Ishikawa (cell line): ENCODE measurements around the gene TREH.

Experiments
- CEBPB ChIP-seq: IDR thresholded peaks from 2 replicates; pipeline ENCODE4 v1.6.1; 2012
- CREB1 ChIP-seq: IDR thresholded peaks from 2 replicates; pipeline ENCODE4 v1.6.1; 2012; ENCODE audit warnings: low read depth
- EGR1 ChIP-seq: IDR thresholded peaks from 2 replicates; pipeline ENCODE4 v1.6.1; 2012
- EP300 ChIP-seq: IDR thresholded peaks from 2 replicates; pipeline ENCODE4 v1.6.1; 2012; ENCODE audit warnings: borderline replicate concordance
- FOXM1 ChIP-seq: IDR thresholded peaks from 2 replicates; pipeline ENCODE4 v1.6.1; 2012; ENCODE audit warnings: low read depth, borderline replicate concordance
- MAX ChIP-seq: IDR thresholded peaks from 2 replicates; pipeline ENCODE4 v1.6.1; 2012
- NFIC ChIP-seq: IDR thresholded peaks from 2 replicates; pipeline ENCODE4 v1.6.1; 2012
- RAD21 ChIP-seq: IDR thresholded peaks from 2 replicates; pipeline ENCODE4 v1.6.1; 2012; ENCODE audit warnings: low read depth
- REST ChIP-seq: IDR thresholded peaks from 2 replicates; pipeline ENCODE4 v1.6.1; 2012; ENCODE audit warnings: low read depth, mild to moderate bottlenecking
- TAF1 ChIP-seq: IDR thresholded peaks from 2 replicates; pipeline ENCODE4 v1.6.1; 2012; ENCODE audit warnings: low read depth, mild to moderate bottlenecking
- TCF12 ChIP-seq: IDR thresholded peaks from 2 replicates; pipeline ENCODE4 v1.6.1; 2012; ENCODE audit warnings: low read depth
- TEAD4 ChIP-seq: IDR thresholded peaks from 2 replicates; pipeline ENCODE4 v1.6.1; 2012
- USF1 ChIP-seq: IDR thresholded peaks from 2 replicates; pipeline ENCODE4 v1.6.1; 2012
- YY1 ChIP-seq: IDR thresholded peaks from 2 replicates; pipeline ENCODE4 v1.6.1; 2012; ENCODE audit warnings: low read depth
- ZBTB7A ChIP-seq: IDR thresholded peaks from 2 replicates; pipeline ENCODE4 v1.6.1; 2012; ENCODE audit warnings: low read depth

Gene TREH

GRCh38 chr11:118627566-118627965, 51.9 kb downstream of the TREH start:
- TF ChIP-seq USF1 = no peak
- no peak for TF ChIP-seq YY1
- no peak for TF ChIP-seq REST
- TF ChIP-seq FOXM1 = no peak
- no peak for TF ChIP-seq CREB1
- TF ChIP-seq EGR1 = no peak
- no peak for TF ChIP-seq TAF1
- no peak for TF ChIP-seq EP300
- no peak for TF ChIP-seq NFIC
- TF ChIP-seq TCF12 = no peak
- no peak for TF ChIP-seq ZBTB7A
- no peak for TF ChIP-seq CEBPB
- no peak for TF ChIP-seq TEAD4
- TF ChIP-seq RAD21 = no peak
- no peak for TF ChIP-seq MAX

- TF ChIP-seq CREB1 (no peak), FOXM1 (no peak), TAF1 (no peak), TEAD4 (no peak), EGR1 (no peak), ZBTB7A (no peak), EP300 (no peak), USF1 (no peak), CEBPB (no peak), TCF12 (no peak), YY1 (no peak), MAX (no peak)
Observed at GRCh38 chr11:118625976-118626375, 53.5 kb downstream of the TREH start.

- no peak for TF ChIP-seq NFIC
- peak; percentile 34; the same call in 1 of the 2 replicates for TF ChIP-seq MAX
- TF ChIP-seq EP300 = no peak
- TF ChIP-seq ZBTB7A = no peak
- TF ChIP-seq CEBPB = no peak
- TF ChIP-seq TAF1 = no peak
- TF ChIP-seq EGR1 = no peak
Observed at GRCh38 chr11:118625036-118625690, 54.3 kb downstream of the TREH start.

- TF ChIP-seq EGR1 (no peak), TCF12 (peak; percentile 2; the same call in 1 of the 2 replicates), TEAD4 (no peak), NFIC (peak; percentile 88), USF1 (no peak)
Observed at GRCh38 chr11:118623269-118623655, 56.2 kb downstream of the TREH start.

GRCh38 chr11:118622376-118623268, 56.8 kb downstream of the TREH start:
- TF ChIP-seq REST (no peak), TAF1 (no peak), NFIC (0 out of 2 replicates have a peak, but pooled peaks have one; percentile 6), FOXM1 (no peak), YY1 (no peak), ZBTB7A (peak; percentile 82; the same call in 1 of the 2 replicates), CREB1 (no peak), MAX (peak; percentile 77), USF1 (peak; percentile 81), EGR1 (no peak), TEAD4 (peak; percentile 68), EP300 (peak; percentile 12; the same call in 1 of the 2 replicates), CEBPB (no peak), RAD21 (no peak), TCF12 (no peak; the same call in 1 of the 2 replicates)
